Measurements from ENCODE around the gene AQP5.

GRCh38 chr12:49976557-49976956 is 14.9 kb downstream of the AQP5 start:
- TF ChIP-seq, protein P1, sequence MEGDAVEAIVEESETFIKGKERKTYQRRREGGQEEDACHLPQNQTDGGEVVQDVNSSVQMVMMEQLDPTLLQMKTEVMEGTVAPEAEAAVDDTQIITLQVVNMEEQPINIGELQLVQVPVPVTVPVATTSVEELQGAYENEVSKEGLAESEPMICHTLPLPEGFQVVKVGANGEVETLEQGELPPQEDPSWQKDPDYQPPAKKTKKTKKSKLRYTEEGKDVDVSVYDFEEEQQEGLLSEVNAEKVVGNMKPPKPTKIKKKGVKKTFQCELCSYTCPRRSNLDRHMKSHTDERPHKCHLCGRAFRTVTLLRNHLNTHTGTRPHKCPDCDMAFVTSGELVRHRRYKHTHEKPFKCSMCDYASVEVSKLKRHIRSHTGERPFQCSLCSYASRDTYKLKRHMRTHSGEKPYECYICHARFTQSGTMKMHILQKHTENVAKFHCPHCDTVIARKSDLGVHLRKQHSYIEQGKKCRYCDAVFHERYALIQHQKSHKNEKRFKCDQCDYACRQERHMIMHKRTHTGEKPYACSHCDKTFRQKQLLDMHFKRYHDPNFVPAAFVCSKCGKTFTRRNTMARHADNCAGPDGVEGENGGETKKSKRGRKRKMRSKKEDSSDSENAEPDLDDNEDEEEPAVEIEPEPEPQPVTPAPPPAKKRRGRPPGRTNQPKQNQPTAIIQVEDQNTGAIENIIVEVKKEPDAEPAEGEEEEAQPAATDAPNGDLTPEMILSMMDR (IDR thresholded peaks at IDR 0.05): no peak
- no peak for TF ChIP-seq POLR2A (IDR thresholded peaks at IDR 0.05)
